ENCODE data around the gene PSMG4. TPM values are rescaled to one million over a fixed set of nuclear protein-coding genes. Genes with fewer than 3 reads are reported as not detected.

The PSMG4 gene
- total RNA-seq, 1 experiment from 2014 or later = 29.3 TPM

DNA sequence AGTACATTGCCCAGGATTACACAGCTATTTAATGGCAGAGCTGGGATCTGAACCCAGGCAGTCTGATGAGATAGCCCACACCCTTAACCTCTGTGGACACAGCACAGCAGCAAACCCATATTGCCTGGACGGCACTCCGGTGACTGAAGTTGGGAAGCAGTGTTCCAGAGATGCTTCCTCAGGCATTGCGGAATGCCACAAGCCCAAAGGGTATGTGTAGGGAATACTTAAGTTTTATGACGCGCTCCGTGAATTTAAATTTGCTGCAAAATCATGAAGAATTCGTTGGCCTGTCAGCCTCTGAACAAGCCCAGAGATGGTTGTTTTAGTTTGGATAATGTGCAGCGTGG, 46.4 kb downstream of the PSMG4 start:
- no peak overlapping the region for H3K23ac ChIP-seq (ENCODE audit: insufficient read length, low read depth, low read length)
- WGBS (ENCODE audit: extremely low coverage, insufficient read length, low lambda C conversion rate) = no CpG with 5 or more reads among the region's 8 CpGs

More for the DNA sequence above, 46.4 kb downstream of the PSMG4 start:
- Histone ChIP-seq H3K4me1 (ENCODE audit: insufficient read depth, low read length) (no peaks in the 10 kb centered on the region), H2BK120ac (ENCODE audit: low read depth, low read length, poor library complexity, severe bottlenecking) (no peak overlapping the region), H3K9me3 (ENCODE audit: control insufficient read depth, low read depth, low read length) (no peaks in the 10 kb centered on the region), H3K18ac (ENCODE audit: insufficient read length, low read depth, low read length) (no peak overlapping the region), H3K14ac (ENCODE audit: insufficient read depth, low read length) (no peak overlapping the region), H3K27me3 (ENCODE audit: insufficient read depth, low read length) (no peaks in the 10 kb centered on the region), H3T11ph (ENCODE audit: low read length) (no peak overlapping the region), H4K20me1 (ENCODE audit: control insufficient read depth, insufficient read depth, insufficient read length) (no peaks in the 10 kb centered on the region), H3K4ac (ENCODE audit: low read depth, low read length) (no peak overlapping the region), H4K8ac (replicated peaks; ENCODE audit: insufficient read length, low read depth, low read length) (no peak overlapping the region), H2BK15ac (ENCODE audit: low read depth, low read length) (no peak overlapping the region), H3K9ac (ENCODE audit: extremely low read depth, insufficient read length, low read length) (no peak overlapping the region), H4K91ac (ENCODE audit: insufficient read length, low read depth, low read length) (no peak overlapping the region), H3K79me2 (ENCODE audit: insufficient read depth, low read length) (no peaks in the 10 kb centered on the region), H3K79me1 (ENCODE audit: insufficient read depth, low read depth, low read length, poor library complexity, severe bottlenecking) (no peaks in the 10 kb centered on the region), H3K4me2 (ENCODE audit: insufficient read depth, insufficient read length, low read length) (no peak overlapping the region), H2AK5ac (ENCODE audit: insufficient read length, low read length) (no peak overlapping the region), H3K23me2 (ENCODE audit: insufficient read length, low read depth, low read length, poor library complexity, severe bottlenecking) (no peaks in the 10 kb centered on the region), H2BK12ac (ENCODE audit: insufficient read length, low read depth, low read length) (no peak overlapping the region), H3K56ac (ENCODE audit: insufficient read length, low read depth, low read length) (no peak overlapping the region), H2BK5ac (ENCODE audit: insufficient read length, low read length) (no peak overlapping the region), H2BK20ac (ENCODE audit: low read depth, low read length, poor library complexity, severe bottlenecking) (no peak overlapping the region), H2AFZ (ENCODE audit: low read length) (no peak overlapping the region), H3K27ac (ENCODE audit: insufficient read length, low read depth, low read length) (no peak overlapping the region), H4K5ac (ENCODE audit: insufficient read length, low read depth, low read length) (no peak overlapping the region)
- peaks cover 7 to 35% (median 14%) of the 10 kb centered on the region in 3 experiments; a peak in 6 of 7 replicates for H3K36me3 Mint-ChIP-seq (ENCODE audit: insufficient read depth in 1 of 3, low read depth in 3 of 3)
- DNase-seq = no peak
- peaks cover 6% of the 10 kb centered on the region in 2 experiments; a peak in 3 of 4 replicates for H3K4me1 Mint-ChIP-seq
- peaks cover 0 to 2% of the 10 kb centered on the region in 2 experiments; a peak in 2 of 5 replicates for H3K9me3 Mint-ChIP-seq
- no peak overlapping the region for H3K4me3 Mint-ChIP-seq
- peaks cover 1% of the 10 kb centered on the region; the same call in 1 of the 2 replicates for H3K27me3 Mint-ChIP-seq (ENCODE audit: low read depth)
- no peak overlapping the region for H3K27ac Mint-ChIP-seq
- TF ChIP-seq, protein P1, sequence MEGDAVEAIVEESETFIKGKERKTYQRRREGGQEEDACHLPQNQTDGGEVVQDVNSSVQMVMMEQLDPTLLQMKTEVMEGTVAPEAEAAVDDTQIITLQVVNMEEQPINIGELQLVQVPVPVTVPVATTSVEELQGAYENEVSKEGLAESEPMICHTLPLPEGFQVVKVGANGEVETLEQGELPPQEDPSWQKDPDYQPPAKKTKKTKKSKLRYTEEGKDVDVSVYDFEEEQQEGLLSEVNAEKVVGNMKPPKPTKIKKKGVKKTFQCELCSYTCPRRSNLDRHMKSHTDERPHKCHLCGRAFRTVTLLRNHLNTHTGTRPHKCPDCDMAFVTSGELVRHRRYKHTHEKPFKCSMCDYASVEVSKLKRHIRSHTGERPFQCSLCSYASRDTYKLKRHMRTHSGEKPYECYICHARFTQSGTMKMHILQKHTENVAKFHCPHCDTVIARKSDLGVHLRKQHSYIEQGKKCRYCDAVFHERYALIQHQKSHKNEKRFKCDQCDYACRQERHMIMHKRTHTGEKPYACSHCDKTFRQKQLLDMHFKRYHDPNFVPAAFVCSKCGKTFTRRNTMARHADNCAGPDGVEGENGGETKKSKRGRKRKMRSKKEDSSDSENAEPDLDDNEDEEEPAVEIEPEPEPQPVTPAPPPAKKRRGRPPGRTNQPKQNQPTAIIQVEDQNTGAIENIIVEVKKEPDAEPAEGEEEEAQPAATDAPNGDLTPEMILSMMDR (conservative IDR thresholded peaks at IDR 0.05) = no peak
